Ectodermal cell (in vitro differentiated cells): ENCODE measurements around the gene SLC24A3.
A peak's percentile ranks its signal among the peaks of the same experiment; 100 is the strongest.

Experiments
- H3K27ac ChIP-seq: 2 replicates; pipeline ENCODE4 v1.7.0; 2013; ENCODE audit warnings: mild to moderate bottlenecking, low read depth, low read length; ENCODE audit not compliant: insufficient read depth, poor library complexity, severe bottlenecking
- H3K27me3 ChIP-seq: 2 replicates; pipeline ENCODE4 v1.7.0; 2013; ENCODE audit warnings: mild to moderate bottlenecking, low read length; ENCODE audit not compliant: insufficient read depth, control insufficient read depth, poor library complexity, severe bottlenecking
- H3K36me3 ChIP-seq: one replicate; pipeline ENCODE4 v1.7.0; 2013; ENCODE audit warnings: low read length; ENCODE audit not compliant: control insufficient read depth, insufficient read depth
- H3K4me1 ChIP-seq: one replicate; pipeline ENCODE4 v1.7.0; 2013; ENCODE audit warnings: low read length; ENCODE audit not compliant: control insufficient read depth, insufficient read depth
- H3K4me3 ChIP-seq: 2 replicates; pipeline ENCODE4 v1.7.0; 2013; ENCODE audit warnings: low read depth, low read length, control low read depth; ENCODE audit not compliant: insufficient read depth
- H3K9me3 ChIP-seq: 2 replicates; pipeline ENCODE4 v1.7.0; 2013; ENCODE audit warnings: mild to moderate bottlenecking, low read length, moderate library complexity; ENCODE audit not compliant: control insufficient read depth
- WGBS, 2 experiments: methylation state at CpG; one replicate each; pipeline ENCODE4 v1.1.7; 2013; ENCODE audit warnings: missing lambda C conversion rate in 2 of 2; 5-methylcytosine and 5-hydroxymethylcytosine counted together

Gene SLC24A3

DNA sequence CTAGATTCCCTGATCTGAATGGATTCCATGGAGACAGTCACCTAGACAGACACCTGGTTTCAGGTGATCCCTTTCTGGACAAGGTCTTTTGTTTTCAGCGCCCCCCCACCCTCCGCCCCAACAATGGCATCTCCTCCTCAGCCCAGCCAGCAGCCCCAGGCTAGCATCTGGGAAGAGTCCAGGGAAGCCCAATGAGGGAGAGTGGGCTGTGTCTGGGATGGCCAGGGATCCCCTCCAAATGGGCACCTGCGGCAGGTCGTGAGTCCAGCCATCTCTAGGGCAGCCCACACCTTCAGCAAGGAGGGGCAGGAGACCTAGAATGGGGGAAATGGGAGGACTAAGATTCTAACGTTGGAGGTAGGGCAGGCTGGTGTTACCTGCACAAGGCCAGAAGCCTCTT is 1.2 kb upstream of the SLC24A3 start:
- H3K4me1 ChIP-seq: no peaks in the 10 kb centered on the region
- H3K4me3 ChIP-seq: no peak overlapping the region
- H3K27me3 ChIP-seq: peaks cover 40% of the 10 kb centered on the region
- WGBS, 2 experiments: 71 to 75% methylated on average over 5 of the region's 5 CpGs
- H3K36me3 ChIP-seq: no peaks in the 10 kb centered on the region
- no peak overlapping the region for H3K27ac ChIP-seq
- H3K9me3 ChIP-seq: no peaks in the 10 kb centered on the region

DNA sequence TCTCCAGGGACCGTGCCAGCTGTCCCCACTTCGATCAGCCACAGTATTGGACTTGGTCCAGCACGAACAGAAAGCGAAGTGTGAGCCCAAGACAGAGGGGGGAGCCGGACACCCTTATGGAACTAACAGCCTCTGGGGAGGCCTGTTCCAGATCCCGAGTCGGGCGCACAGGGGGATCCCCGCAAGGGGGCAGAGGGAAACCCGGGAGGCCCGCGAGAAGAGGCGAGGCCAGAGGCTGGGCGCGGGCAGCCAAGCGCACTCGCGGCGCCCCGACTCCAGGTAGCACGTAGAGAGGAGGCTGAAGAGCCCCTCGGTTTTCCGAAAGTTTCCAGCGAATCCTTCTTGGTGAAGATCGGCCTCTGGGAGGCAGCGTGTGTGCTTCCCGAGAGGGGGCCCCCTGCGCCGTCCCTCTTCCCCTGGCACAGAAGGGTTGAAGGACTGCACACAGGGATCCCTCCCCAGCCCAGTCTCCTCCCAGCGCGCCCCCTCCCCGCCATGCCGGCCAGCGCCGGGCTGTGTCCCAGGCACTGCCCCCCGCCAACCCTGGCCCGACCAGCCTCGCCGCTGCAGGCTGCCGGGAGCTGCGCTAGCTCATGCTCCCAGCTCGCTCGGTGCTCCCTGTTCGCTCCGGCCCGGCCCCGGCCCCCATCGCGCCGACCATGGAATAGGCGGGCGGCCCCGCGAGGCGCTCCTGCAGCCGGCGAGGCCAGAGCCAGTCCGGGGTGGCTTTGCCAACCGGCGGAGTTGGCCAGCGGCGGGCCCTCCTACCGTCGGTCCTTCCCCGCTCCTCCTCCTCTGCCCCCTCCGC is 577 bp upstream of the SLC24A3 start:
- peak overlapping the region; percentile 54 for H3K4me3 ChIP-seq
- no peaks in the 10 kb centered on the region for H3K4me1 ChIP-seq
- no peaks in the 10 kb centered on the region for H3K36me3 ChIP-seq
- H3K27me3 ChIP-seq: peaks cover 40% of the 10 kb centered on the region
- H3K9me3 ChIP-seq: no peaks in the 10 kb centered on the region
- 7 to 8% methylated on average over 65 to 66 of the region's 66 CpGs for WGBS, 2 experiments
- no peak overlapping the region for H3K27ac ChIP-seq

DNA sequence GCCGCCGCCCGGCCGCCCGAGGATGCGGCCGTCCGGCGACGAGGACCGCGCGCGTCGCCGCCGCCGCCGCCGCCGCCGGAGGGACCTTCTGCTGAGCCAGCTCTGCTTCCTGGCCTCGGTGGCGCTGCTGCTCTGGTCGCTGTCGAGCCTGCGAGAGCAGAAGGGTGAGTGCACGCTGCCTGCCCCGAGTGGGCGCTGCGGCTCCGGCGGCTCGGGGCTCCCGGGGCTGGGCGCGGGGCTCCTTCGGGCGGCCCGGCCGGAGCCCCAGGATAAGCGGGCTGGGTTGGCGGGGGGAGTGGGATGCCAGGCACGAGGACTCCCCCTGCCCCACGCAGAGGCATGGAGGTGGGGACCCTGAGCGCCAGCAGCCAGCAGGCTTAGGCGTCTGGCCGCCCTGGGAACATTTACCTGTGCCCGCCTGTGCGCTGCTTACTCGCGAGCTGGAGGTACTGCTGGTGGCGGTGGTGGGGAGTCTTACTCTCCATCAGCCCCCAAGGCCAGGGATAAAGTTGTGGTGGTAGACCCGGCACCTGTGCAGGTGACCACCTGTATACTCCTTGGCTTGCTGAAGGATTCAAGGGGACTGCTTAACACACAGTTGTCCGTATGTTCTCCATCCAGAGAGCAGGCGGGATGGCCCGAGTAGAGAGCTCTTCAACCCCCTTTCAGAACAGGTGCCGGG is 520 bp downstream of the SLC24A3 start:
- no peaks in the 10 kb centered on the region for H3K9me3 ChIP-seq
- H3K4me3 ChIP-seq: peak overlapping the region; percentile 54
- H3K36me3 ChIP-seq: no peaks in the 10 kb centered on the region
- peaks cover 40% of the 10 kb centered on the region for H3K27me3 ChIP-seq
- no peaks in the 10 kb centered on the region for H3K4me1 ChIP-seq
- 5 to 6% methylated on average over 58 of the region's 58 CpGs for WGBS, 2 experiments
- no peak overlapping the region for H3K27ac ChIP-seq

DNA sequence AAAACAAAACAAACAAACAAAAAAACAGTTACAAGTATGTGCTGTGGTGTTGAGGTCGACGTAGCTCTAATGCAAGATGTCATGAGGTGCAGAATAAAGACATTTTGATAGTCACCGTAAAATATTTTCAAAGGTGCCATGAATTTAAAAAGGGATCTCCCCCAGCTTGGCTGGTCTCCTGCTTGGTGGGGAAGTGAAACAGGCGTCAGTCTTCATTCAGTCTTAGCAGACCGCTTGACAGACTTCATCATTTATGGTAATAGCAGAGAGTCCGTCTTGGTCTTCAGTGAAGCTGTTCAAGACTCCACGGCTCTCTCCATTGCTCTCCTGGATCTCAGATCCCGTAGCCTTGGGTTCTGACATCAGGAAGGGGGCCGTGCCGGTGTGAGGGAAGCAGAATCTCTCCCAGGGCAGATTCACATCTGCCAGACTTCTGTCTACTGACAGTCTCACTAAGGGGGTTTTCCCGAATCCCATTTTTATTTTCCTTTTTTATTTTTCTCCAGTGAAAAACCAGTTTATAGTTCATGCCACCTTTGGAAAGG is 1.6 kb downstream of the SLC24A3 start:
- WGBS, 2 experiments: 90 to 91% methylated on average over 11 of the region's 11 CpGs
- Histone ChIP-seq H3K9me3 (no peaks in the 10 kb centered on the region), H3K4me3 (no peak overlapping the region), H3K4me1 (no peaks in the 10 kb centered on the region), H3K27me3 (peaks cover 40% of the 10 kb centered on the region), H3K36me3 (no peaks in the 10 kb centered on the region), H3K27ac (no peak overlapping the region)

DNA sequence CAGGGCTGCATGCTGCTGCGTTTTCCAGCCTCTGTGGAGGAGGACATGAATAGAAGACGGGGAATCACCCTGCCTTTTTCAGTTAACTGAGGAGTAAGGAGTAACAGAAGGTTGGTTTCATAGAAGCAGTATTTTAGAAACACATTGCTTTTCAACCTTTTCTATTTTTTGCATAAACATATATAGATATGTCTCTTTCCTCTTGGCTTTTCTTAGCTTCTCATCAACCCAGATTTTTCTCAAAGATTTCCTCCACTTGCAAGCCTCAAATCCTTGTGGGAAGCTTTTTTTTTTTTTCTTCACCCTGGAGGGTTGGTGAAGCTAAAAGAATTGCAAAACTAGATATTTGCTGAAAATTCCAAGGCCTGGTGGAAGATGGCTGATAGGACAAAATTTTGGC is 6.0 kb downstream of the SLC24A3 start:
- Histone ChIP-seq H3K27me3 (peaks cover 16% of the 10 kb centered on the region), H3K27ac (no peak overlapping the region), H3K4me1 (no peaks in the 10 kb centered on the region), H3K9me3 (no peaks in the 10 kb centered on the region), H3K4me3 (no peak overlapping the region), H3K36me3 (no peaks in the 10 kb centered on the region)
- WGBS, 2 experiments: 95 to 100% methylated on average over 2 of the region's 2 CpGs

DNA sequence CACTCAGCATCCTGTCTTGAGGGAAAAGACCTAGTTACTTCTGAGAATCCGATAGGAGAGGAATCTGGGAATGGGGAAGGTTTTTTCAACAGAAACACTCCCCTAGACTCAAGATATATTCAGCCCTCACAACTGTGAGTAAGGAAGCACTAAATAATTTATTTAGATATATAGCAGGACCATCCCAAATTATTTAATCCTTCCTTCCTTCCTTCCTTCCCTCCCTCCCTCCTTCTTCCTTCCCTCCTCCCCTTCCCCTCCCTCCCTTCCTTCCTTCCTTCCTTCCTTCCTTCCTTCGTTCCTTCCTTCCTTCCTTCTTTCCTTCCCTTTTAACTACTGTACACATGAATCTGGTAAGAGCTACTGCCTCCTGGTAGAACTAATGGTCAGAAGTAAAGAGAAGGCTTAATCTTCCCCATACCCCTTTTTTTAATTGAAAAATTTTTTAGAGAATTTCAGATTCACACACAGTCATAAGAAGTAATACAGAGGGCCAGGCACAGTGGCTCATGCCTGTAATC is 10.1 kb downstream of the SLC24A3 start:
- Histone ChIP-seq H3K4me1 (no peaks in the 10 kb centered on the region), H3K36me3 (no peaks in the 10 kb centered on the region), H3K27me3 (no peaks in the 10 kb centered on the region), H3K27ac (no peak overlapping the region), H3K9me3 (no peaks in the 10 kb centered on the region), H3K4me3 (no peak overlapping the region)
- WGBS, 2 experiments: 94% methylated on average over 2 of the region's 2 CpGs; no CpG with 5 or more reads in 1 of the 2 experiments

DNA sequence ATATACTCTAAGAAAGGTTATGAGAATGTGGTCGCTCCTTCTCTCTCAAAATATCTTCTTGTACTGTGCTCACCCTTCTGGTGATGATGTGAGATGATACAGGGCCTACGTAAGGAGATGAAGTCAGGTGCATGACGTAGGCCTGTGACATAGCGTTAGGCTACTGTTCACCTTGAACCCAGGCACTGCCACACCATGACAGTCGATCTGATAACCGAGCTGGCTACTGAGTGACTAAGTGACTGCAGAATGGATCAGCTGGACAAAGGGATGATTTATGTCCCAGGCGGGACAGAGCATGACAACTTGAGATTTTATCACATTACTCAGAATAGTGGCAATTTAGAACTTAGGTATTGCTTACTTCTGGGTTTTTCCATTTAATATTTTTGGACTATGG is 11.2 kb downstream of the SLC24A3 start:
- 87 to 92% methylated on average over 7 of the region's 7 CpGs for WGBS, 2 experiments
- Histone ChIP-seq H3K4me1 (no peaks in the 10 kb centered on the region), H3K27ac (no peak overlapping the region), H3K27me3 (no peaks in the 10 kb centered on the region), H3K4me3 (no peak overlapping the region), H3K9me3 (no peaks in the 10 kb centered on the region), H3K36me3 (no peaks in the 10 kb centered on the region)

DNA sequence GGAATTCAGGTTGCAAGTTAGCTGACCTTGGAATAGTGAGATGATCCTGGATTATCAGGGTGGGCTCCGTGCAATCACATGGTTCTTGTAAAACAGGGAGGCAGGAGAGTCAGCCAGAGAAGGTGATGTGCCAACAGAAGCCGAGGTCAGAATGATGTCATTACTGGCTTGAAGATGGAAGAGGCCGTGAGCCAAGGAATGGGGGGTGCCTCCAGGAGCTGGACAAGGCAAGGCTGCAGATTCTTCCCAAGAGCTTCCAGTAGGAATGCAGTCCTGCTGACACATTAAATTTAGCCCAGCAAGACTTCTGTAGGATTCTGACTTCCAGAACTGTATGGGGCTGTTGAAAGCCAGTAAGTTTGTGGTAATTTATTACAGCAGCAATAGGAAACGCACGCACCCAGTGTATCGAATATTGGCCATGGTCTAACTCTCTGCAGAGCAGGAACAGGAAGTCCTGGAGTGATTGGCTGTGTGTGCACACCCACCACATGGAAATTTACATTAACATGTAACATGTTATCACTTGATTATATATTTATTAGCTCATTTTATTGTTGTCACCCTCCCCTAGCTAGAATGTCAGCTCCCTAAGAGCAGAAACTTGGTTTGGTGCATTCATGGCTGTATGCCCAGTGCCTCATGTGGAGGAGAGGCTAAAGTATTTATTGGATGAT is 19.1 kb downstream of the SLC24A3 start:
- Histone ChIP-seq H3K4me3 (no peak overlapping the region), H3K9me3 (no peaks in the 10 kb centered on the region), H3K27me3 (no peaks in the 10 kb centered on the region), H3K4me1 (no peaks in the 10 kb centered on the region), H3K36me3 (no peaks in the 10 kb centered on the region), H3K27ac (no peak overlapping the region)
- WGBS, 2 experiments: 95% methylated on average over 6 of the region's 6 CpGs

DNA sequence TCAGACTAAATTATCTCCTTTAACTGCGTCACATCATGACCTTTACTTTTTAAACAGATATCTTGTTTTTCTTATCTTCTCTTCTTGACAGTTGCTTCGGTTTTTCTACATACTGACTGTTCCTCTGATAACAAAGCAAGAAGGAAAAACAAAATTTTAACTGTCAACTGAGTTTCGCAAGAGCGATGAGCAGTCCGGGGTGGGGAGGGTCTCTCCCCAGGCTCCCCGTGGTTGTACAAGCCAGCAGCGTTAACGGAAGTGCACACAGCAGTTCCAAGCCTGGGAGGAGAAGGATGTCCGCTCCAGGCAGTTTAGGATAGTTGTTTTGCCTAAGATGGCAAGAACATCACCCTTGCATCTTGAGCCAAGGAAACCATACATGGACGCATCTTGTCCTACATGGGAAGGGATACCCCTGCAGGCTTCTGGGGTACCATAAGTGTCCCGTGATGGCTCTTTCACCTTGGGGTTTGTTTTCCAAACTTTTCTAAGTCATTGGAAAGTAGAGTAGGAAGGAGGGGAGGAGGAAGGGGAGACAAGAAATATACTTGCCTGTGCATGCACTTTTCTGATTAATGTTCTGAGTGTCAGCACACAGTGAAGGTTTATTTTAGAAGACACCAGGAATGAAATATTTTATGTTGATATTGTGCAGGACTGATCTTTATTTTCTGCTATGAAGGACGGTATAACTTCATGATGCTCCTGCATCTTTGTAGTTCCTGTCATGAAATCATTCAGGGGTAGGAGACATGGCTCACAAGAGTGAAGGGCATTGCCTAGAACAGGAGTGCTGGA is 20.8 kb downstream of the SLC24A3 start:
- Histone ChIP-seq H3K36me3 (no peaks in the 10 kb centered on the region), H3K4me3 (no peak overlapping the region), H3K4me1 (no peaks in the 10 kb centered on the region), H3K27ac (no peak overlapping the region), H3K9me3 (no peaks in the 10 kb centered on the region), H3K27me3 (no peaks in the 10 kb centered on the region)
- 94 to 95% methylated on average over 12 of the region's 12 CpGs for WGBS, 2 experiments
